A673 (cell line): ENCODE data around the gene NACC2. TPM values are rescaled to one million over a fixed set of nuclear protein-coding genes. Genes with fewer than 3 reads are reported as not detected.

Source experiments
- BruUV-seq: library from RNA; stranded (reverse); fragments of 400-500 nt; replicated peaks from 2 replicates; lab custom pipeline; 2021; lab: Mats Ljungman, UMichigan
- CTCF ChIA-PET: fragments of 300-600 bp; sonication (Branson Sonifier 250); formaldehyde crosslinking; loops from one replicate; lab custom pipeline; 2022; ENCODE audit warnings: antibody characterized with exemption; lab: Charles Lee
- POLR2A ChIA-PET: fragments of 300-600 bp; sonication (Branson Sonifier 250); formaldehyde crosslinking; loops from one replicate; lab custom pipeline; 2022; ENCODE audit warnings: antibody characterized with exemption; ENCODE audit not compliant: low non-redundant PET; lab: Charles Lee
- DNase-seq: peaks from one replicate; pipeline ENCODE4 v3.0.0-alpha.2; 2015; ENCODE audit warnings: low spot score
- H3K27ac ChIP-seq: fragments of 200-600 bp; sonication (generic); 2 replicates; pipeline ENCODE4 v1.5.1; 2016; ENCODE audit warnings: mixed run types, low read depth, mild to moderate bottlenecking, mixed read lengths, antibody characterized with exemption, low read length; ENCODE audit not compliant: poor library complexity, severe bottlenecking
- H3K27me3 ChIP-seq: fragments of 200-600 bp; sonication (generic); replicated peaks from 2 replicates; pipeline ENCODE4 v1.6.1; 2017; ENCODE audit warnings: mixed run types, low read depth, mild to moderate bottlenecking, mixed read lengths, antibody characterized with exemption, low read length; ENCODE audit not compliant: insufficient read depth, poor library complexity
- H3K36me3 ChIP-seq: fragments of 200-600 bp; sonication (generic); 2 replicates; pipeline ENCODE4 v1.6.1; 2016; ENCODE audit warnings: mixed run types, mild to moderate bottlenecking, mixed read lengths, antibody characterized with exemption, low read length; ENCODE audit not compliant: insufficient read depth, poor library complexity, severe bottlenecking
- H3K4me1 ChIP-seq: fragments of 200-600 bp; sonication (generic); 2 replicates; pipeline ENCODE4 v1.6.1; 2017; ENCODE audit warnings: mixed run types, mild to moderate bottlenecking, mixed read lengths, antibody characterized with exemption, low read length; ENCODE audit not compliant: insufficient read depth, poor library complexity, severe bottlenecking
- H3K4me3 ChIP-seq: fragments of 200-600 bp; sonication (generic); 2 replicates; pipeline ENCODE4 v1.5.1; 2016; ENCODE audit warnings: low read depth, mixed run types, mild to moderate bottlenecking, mixed read lengths, low read length; ENCODE audit not compliant: poor library complexity, severe bottlenecking
- H3K9me3 ChIP-seq: fragments of 200-600 bp; sonication (generic); 2 replicates; pipeline ENCODE4 v1.6.1; 2016; ENCODE audit warnings: mixed run types, low read depth, mild to moderate bottlenecking, mixed read lengths, antibody characterized with exemption, low read length; ENCODE audit not compliant: poor library complexity, severe bottlenecking
- CTCF ChIP-seq: fragments of 300-800, 200-600 bp; sonication (generic); conservative IDR thresholded peaks from 2 replicates; pipeline ENCODE4 v1.5.1; 2017; ENCODE audit warnings: low read depth, mild to moderate bottlenecking, antibody characterized with exemption, low read length, moderate library complexity, mixed read lengths
- EZH2 ChIP-seq: fragments of 200-600 bp; sonication (generic); IDR thresholded peaks from 2 replicates; pipeline ENCODE4 v1.6.1; 2017; ENCODE audit warnings: borderline replicate concordance, low read depth, mild to moderate bottlenecking, mixed read lengths, antibody characterized with exemption, low read length; ENCODE audit not compliant: poor library complexity, severe bottlenecking
- intact Hi-C: fragments of 100-400 bp; cut with micrococcal nuclease; formaldehyde crosslinking; loops from one replicate; pipeline ENCODE4 v1.10.0; 2022; ENCODE audit not compliant: unreplicated experiment
- total RNA-seq: library from RNA; stranded (reverse); gene quantifications from 2 replicates; pipeline ENCODE4 v1.2.3, GENCODE V29; 2021

The NACC2 gene
- total RNA-seq, 1 experiment from 2014 or later = 19.5 TPM

GRCh38 chr9:136121801-136122200 lies 26.7 kb upstream of the NACC2 start:
- no peak for DNase-seq
- Histone ChIP-seq H3K27me3 (no peaks in the 10 kb centered on the region), H3K36me3 (peaks cover 1% of the 10 kb centered on the region), H3K4me1 (peaks cover 27% of the 10 kb centered on the region), H3K4me3 (no peak overlapping the region), H3K27ac (no peak overlapping the region), H3K9me3 (no peaks in the 10 kb centered on the region)
- POLR2A ChIA-PET = no interaction called here
- intact Hi-C loops = loop anchor here (2.0 to 10.0 kb wide), 2 partner anchors 257 to 327 kb away; no protein-coding TSS in a partner anchor
- TF ChIP-seq EZH2 = no peak
- no peak for TF ChIP-seq CTCF
- no TSS peak for BruUV-seq
- CTCF ChIA-PET = interaction anchor here (1.0 to 2.1 kb wide), 2 partner anchors 154 to 160 kb away, joined by 3 to 13 read pairs; partner anchors contain the start of gene UBAC1

GRCh38 chr9:136120438-136120844 lies 25.4 kb upstream of the NACC2 start:
- intact Hi-C loops = loop anchor here (10.0 kb wide), 1 partner anchor 326 kb away; no protein-coding TSS in a partner anchor
- DNase-seq = no peak
- TF ChIP-seq CTCF (no peak), EZH2 (no peak)
- Histone ChIP-seq H3K9me3 (no peaks in the 10 kb centered on the region), H3K27ac (no peak overlapping the region), H3K4me1 (peaks cover 27% of the 10 kb centered on the region), H3K27me3 (no peaks in the 10 kb centered on the region), H3K4me3 (no peak overlapping the region), H3K36me3 (peaks cover 15% of the 10 kb centered on the region)
- ChIA-PET POLR2A (no interaction called here), CTCF (no interaction called here)
- BruUV-seq = no TSS peak

- POLR2A ChIA-PET = no interaction called here
- BruUV-seq = TSS peak; percentile 72
- intact Hi-C loops = loop anchor here (10.0 kb wide), 1 partner anchor 325 kb away; no protein-coding TSS in a partner anchor
These were observed 24.8 kb upstream of the NACC2 start for GRCh38 chr9:136119883-136120393.

More at GRCh38 chr9:136119883-136120393, 24.8 kb upstream of the NACC2 start:
- CTCF ChIA-PET = no interaction called here
- TF ChIP-seq EZH2 = no peak
- TF ChIP-seq CTCF = no peak
- Histone ChIP-seq H3K27me3 (no peaks in the 10 kb centered on the region), H3K27ac (peak overlapping the region; percentile 99), H3K4me3 (peak overlapping the region; percentile 95), H3K4me1 (peaks cover 27% of the 10 kb centered on the region), H3K36me3 (peaks cover 20% of the 10 kb centered on the region), H3K9me3 (no peaks in the 10 kb centered on the region)
- no peak for DNase-seq
